HT1080 (cell line): ENCODE measurements around the gene PTGES2. TPM values are rescaled to one million over a fixed set of nuclear protein-coding genes. Genes with fewer than 3 reads are reported as not detected.

ENCODE experiments used
- DNase-seq: peaks from one replicate; pipeline ENCODE4 v3.0.0-alpha.2; 2015; ENCODE audit warnings: low read depth
- polyA plus RNA-seq, 2 experiments: library from polyadenylated mRNA; depleted of rRNA; stranded (reverse); fragments of >200 nt; gene quantifications; 2 replicates each; pipeline ENCODE4 v1.2.3, GENCODE V29; 2015
- total RNA-seq: library from RNA; depleted of rRNA; stranded (reverse); fragments of >200 nt; shearing (Covaris generic); gene quantifications from 2 replicates; pipeline ENCODE4 v1.2.3, GENCODE V29; 2014; rRNA removed

PTGES2 gene
- 182 and 203 TPM in 2 replicates for total RNA-seq
- 69.4 and 83.3 TPM in 2 replicates for polyA plus RNA-seq (2015; cell fraction: cytosol; rRNA removed)
- polyA plus RNA-seq (2015; cell fraction: nucleus; rRNA removed): 96.7 and 106 TPM in 2 replicates

- peak; percentile 76 for DNase-seq
These were observed at the start of gene PTGES2 for GRCh38 chr9:128127568-128127989. Gene PTGES2, minus strand, starts transcription at chr9:128127729. Its CDS starts 12 bp downstream, at chr9:128127717.

- no peak for DNase-seq
These were observed 48.2 kb upstream of the PTGES2 start for GRCh38 chr9:128175726-128176125.

- DNase-seq: no peak
These were observed 47.6 kb upstream of the PTGES2 start for GRCh38 chr9:128175102-128175563.

- DNase-seq: no peak
These were observed 46.5 kb upstream of the PTGES2 start for GRCh38 chr9:128174062-128174461.

GRCh38 chr9:128169925-128170324 is 42.4 kb upstream of the PTGES2 start:
- DNase-seq: no peak

GRCh38 chr9:128169492-128169891 is 42.0 kb upstream of the PTGES2 start:
- no peak for DNase-seq

- DNase-seq: no peak
These were observed 41.3 kb upstream of the PTGES2 start for GRCh38 chr9:128168731-128169308.

- DNase-seq: no peak
These were observed 39.7 kb upstream of the PTGES2 start for GRCh38 chr9:128167209-128167608.

- no peak for DNase-seq
These were observed 38.6 kb upstream of the PTGES2 start for GRCh38 chr9:128166169-128166568.

- no peak for DNase-seq
These were observed 36.9 kb upstream of the PTGES2 start for GRCh38 chr9:128164307-128164885.

- DNase-seq: no peak
These were observed 36.2 kb upstream of the PTGES2 start for GRCh38 chr9:128163523-128164306.

GRCh38 chr9:128163027-128163515 is 35.5 kb upstream of the PTGES2 start:
- DNase-seq: no peak

GRCh38 chr9:128162215-128163026 is 34.9 kb upstream of the PTGES2 start:
- DNase-seq: peak; percentile 50

- DNase-seq: no peak
These were observed 33.8 kb upstream of the PTGES2 start for GRCh38 chr9:128161215-128161902.

- DNase-seq: no peak
These were observed 33.1 kb upstream of the PTGES2 start for GRCh38 chr9:128160603-128160987.

GRCh38 chr9:128159784-128160602 is 32.5 kb upstream of the PTGES2 start, which contains the start of gene BBLN:
Gene BBLN, plus strand, starts transcription at chr9:128160265. Its CDS starts 143 bp downstream, at chr9:128160408.
- peak; percentile 88 for DNase-seq

- DNase-seq: no peak
These were observed 31.9 kb upstream of the PTGES2 start for GRCh38 chr9:128159522-128159783.

- no peak for DNase-seq
These were observed 28.4 kb upstream of the PTGES2 start for GRCh38 chr9:128155736-128156500.
